A673 (cell line): Measurements from ENCODE around the gene DZIP3.

ENCODE experiments used
- EZH2 ChIP-seq: fragments of 200-600 bp; sonication (generic); IDR thresholded peaks from 2 replicates; pipeline ENCODE4 v1.6.1; 2017; ENCODE audit warnings: borderline replicate concordance, low read depth, mild to moderate bottlenecking, mixed read lengths, antibody characterized with exemption, low read length; ENCODE audit not compliant: poor library complexity, severe bottlenecking
- TF ChIP-seq, protein P1 (sequence below): fragments of 300-800, 200-600 bp; sonication (generic); conservative IDR thresholded peaks from 2 replicates; pipeline ENCODE4 v1.5.1; 2017; ENCODE audit warnings: low read depth, mild to moderate bottlenecking, antibody characterized with exemption, low read length, moderate library complexity, mixed read lengths

DNA sequence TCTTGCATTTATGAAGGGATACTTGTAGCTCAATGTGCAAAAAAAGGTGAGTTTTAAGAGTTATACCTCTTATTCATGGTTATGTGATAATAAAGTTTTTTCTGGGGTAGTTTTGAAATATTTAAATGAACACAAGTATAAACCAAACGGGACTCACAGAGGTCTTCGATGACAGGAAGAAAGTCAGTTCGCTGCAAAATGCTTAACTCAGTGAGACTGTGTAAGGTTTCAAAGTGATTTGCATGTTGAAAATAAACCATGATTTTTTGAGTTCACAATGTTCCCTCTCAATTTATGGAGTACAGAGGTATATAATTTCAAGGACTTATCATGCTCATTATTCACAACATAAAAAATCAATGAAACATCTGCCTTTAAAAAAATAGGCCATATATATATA, 42.8 kb upstream of the DZIP3 start:
- TF ChIP-seq, protein P1, sequence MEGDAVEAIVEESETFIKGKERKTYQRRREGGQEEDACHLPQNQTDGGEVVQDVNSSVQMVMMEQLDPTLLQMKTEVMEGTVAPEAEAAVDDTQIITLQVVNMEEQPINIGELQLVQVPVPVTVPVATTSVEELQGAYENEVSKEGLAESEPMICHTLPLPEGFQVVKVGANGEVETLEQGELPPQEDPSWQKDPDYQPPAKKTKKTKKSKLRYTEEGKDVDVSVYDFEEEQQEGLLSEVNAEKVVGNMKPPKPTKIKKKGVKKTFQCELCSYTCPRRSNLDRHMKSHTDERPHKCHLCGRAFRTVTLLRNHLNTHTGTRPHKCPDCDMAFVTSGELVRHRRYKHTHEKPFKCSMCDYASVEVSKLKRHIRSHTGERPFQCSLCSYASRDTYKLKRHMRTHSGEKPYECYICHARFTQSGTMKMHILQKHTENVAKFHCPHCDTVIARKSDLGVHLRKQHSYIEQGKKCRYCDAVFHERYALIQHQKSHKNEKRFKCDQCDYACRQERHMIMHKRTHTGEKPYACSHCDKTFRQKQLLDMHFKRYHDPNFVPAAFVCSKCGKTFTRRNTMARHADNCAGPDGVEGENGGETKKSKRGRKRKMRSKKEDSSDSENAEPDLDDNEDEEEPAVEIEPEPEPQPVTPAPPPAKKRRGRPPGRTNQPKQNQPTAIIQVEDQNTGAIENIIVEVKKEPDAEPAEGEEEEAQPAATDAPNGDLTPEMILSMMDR = no peak
- TF ChIP-seq EZH2 = no peak
